ENCODE measurements around the gene PNPLA4.

PNPLA4 gene

DNA sequence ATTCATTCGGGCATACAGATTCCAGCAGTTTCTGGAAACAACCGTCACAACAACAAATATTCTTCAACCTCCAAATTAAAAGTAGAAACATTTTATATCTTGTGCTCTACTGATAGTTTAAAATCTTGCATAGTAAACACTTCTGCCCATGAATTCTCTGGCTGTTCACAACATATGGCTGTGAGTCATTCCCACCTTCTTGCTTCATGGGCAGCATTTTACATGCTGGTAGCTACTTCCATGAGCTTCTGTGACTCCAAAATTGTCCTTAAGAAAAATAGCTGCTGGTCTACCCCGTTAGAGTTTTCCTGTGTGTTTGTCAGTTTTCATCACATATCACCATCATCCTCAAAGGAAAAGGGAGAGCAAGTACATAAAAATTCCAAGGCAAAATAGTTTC, 22.7 kb downstream of the PNPLA4 start:
- Histone ChIP-seq H2BK120ac (ENCODE audit: low read depth, low read length) (no peak overlapping the region), H3K4me2 (ENCODE audit: low read length) (no peak overlapping the region), H3K9ac (ENCODE audit: low read length) (no peak overlapping the region), H2BK5ac (ENCODE audit: low read length) (no peak overlapping the region), H3K18ac (ENCODE audit: low read length) (no peak overlapping the region), H3K27me3 (ENCODE audit: insufficient read depth, low read length, poor library complexity) (no peaks in the 10 kb centered on the region), H3K56ac (ENCODE audit: low read length) (no peak overlapping the region), H2AK5ac (ENCODE audit: low read length) (no peak overlapping the region), H4K8ac (ENCODE audit: low read depth, low read length) (no peak overlapping the region), H3K27ac (ENCODE audit: low read depth, low read length) (no peak overlapping the region), H3K4ac (ENCODE audit: low read depth, low read length) (no peak overlapping the region), H3K79me2 (ENCODE audit: control insufficient read depth, insufficient read depth, low read length) (no peaks in the 10 kb centered on the region), H2BK15ac (replicated peaks; ENCODE audit: low read depth) (no peak overlapping the region), H4K5ac (ENCODE audit: low read length) (no peak overlapping the region), H3K4me3 (ENCODE audit: low read length) (no peak overlapping the region), H3K4me1 (ENCODE audit: control insufficient read depth, low read depth, low read length) (no peaks in the 10 kb centered on the region), H3K79me1 (ENCODE audit: low read length) (no peaks in the 10 kb centered on the region), H3K23ac (ENCODE audit: low read length) (no peak overlapping the region), H3K36me3 (ENCODE audit: control insufficient read depth, insufficient read depth, low read length) (no peaks in the 10 kb centered on the region)
- DNase-seq = no peak
- WGBS (ENCODE audit: extremely low coverage, insufficient coverage, low lambda C conversion rate) = no CpG with 5 or more reads among the region's 3 CpGs

DNA sequence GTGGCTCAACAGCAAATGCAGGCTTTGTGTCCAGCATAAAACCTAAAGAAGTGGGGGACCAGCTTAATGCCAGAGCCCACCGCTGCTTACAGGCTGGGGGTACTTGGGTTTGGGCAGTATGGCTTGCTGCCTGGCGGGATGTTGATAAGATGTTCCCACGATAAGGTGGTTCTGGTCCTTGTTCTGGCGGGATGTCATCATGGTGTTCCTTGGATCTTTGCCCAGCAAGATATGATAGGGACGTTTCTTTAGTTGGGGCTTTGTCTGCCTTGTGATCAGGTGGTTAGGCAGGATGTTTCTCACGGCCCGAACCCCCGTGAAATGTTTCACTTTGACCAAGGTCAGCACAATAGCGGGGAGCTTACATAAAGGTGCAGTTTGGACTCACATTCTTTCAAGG, 35.3 kb downstream of the PNPLA4 start:
- H2BK120ac ChIP-seq (ENCODE audit: low read depth, low read length) = no peak overlapping the region
- no peak overlapping the region for H3K4ac ChIP-seq (ENCODE audit: low read depth, low read length)
- H3K27ac ChIP-seq (ENCODE audit: low read depth, low read length) = no peak overlapping the region
- no peak overlapping the region for H3K23ac ChIP-seq (ENCODE audit: low read length)
- H3K79me1 ChIP-seq (ENCODE audit: low read length) = no peaks in the 10 kb centered on the region
- H2BK15ac ChIP-seq (replicated peaks; ENCODE audit: low read depth) = no peak overlapping the region
- no CpG with 5 or more reads among the region's 9 CpGs for WGBS (ENCODE audit: extremely low coverage, insufficient coverage, low lambda C conversion rate)
- no peaks in the 10 kb centered on the region for H3K79me2 ChIP-seq (ENCODE audit: control insufficient read depth, insufficient read depth, low read length)
- H4K8ac ChIP-seq (ENCODE audit: low read depth, low read length) = no peak overlapping the region
- H2BK5ac ChIP-seq (ENCODE audit: low read length) = no peak overlapping the region
- no peak overlapping the region for H3K4me2 ChIP-seq (ENCODE audit: low read length)
- no peak overlapping the region for H4K5ac ChIP-seq (ENCODE audit: low read length)
- H3K18ac ChIP-seq (ENCODE audit: low read length) = no peak overlapping the region
- H3K56ac ChIP-seq (ENCODE audit: low read length) = no peak overlapping the region
- no peak overlapping the region for H2AK5ac ChIP-seq (ENCODE audit: low read length)
- H3K36me3 ChIP-seq (ENCODE audit: control insufficient read depth, insufficient read depth, low read length) = no peaks in the 10 kb centered on the region
- H3K4me3 ChIP-seq (ENCODE audit: low read length) = no peak overlapping the region
- H3K9ac ChIP-seq (ENCODE audit: low read length) = no peak overlapping the region
- no peak for DNase-seq
- H3K4me1 ChIP-seq (ENCODE audit: control insufficient read depth, low read depth, low read length) = no peaks in the 10 kb centered on the region
- no peaks in the 10 kb centered on the region for H3K27me3 ChIP-seq (ENCODE audit: insufficient read depth, low read length, poor library complexity)

DNA sequence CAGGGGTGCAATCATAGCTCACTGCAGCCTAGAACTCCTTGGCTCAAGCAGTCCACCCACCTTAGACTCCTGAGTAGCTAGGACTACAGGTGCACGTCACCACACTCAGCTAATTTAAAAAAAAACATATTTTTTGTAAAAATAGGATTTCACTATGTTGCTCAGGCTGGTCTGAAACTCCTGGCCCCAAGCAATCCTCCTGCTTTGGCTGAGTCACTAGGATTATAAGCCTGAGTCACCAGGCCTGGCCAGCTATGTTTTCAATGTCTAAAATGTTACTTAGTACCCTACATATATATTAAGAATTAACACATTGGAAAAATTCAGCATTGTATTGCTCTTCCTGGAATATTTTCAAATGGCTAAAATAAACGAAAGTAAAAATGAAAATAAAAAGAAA, 37.5 kb downstream of the PNPLA4 start:
- Histone ChIP-seq H3K27me3 (ENCODE audit: insufficient read depth, low read length, poor library complexity) (no peaks in the 10 kb centered on the region), H4K5ac (ENCODE audit: low read length) (no peak overlapping the region), H3K23ac (ENCODE audit: low read length) (no peak overlapping the region), H3K4me3 (ENCODE audit: low read length) (no peak overlapping the region), H3K79me1 (ENCODE audit: low read length) (no peaks in the 10 kb centered on the region), H3K56ac (ENCODE audit: low read length) (no peak overlapping the region), H4K8ac (ENCODE audit: low read depth, low read length) (no peak overlapping the region), H3K36me3 (ENCODE audit: control insufficient read depth, insufficient read depth, low read length) (no peaks in the 10 kb centered on the region), H2BK5ac (ENCODE audit: low read length) (no peak overlapping the region), H3K27ac (ENCODE audit: low read depth, low read length) (no peak overlapping the region), H2BK120ac (ENCODE audit: low read depth, low read length) (no peak overlapping the region), H3K18ac (ENCODE audit: low read length) (no peak overlapping the region), H3K4me2 (ENCODE audit: low read length) (no peak overlapping the region), H3K79me2 (ENCODE audit: control insufficient read depth, insufficient read depth, low read length) (no peaks in the 10 kb centered on the region), H2AK5ac (ENCODE audit: low read length) (no peak overlapping the region), H3K9ac (ENCODE audit: low read length) (no peak overlapping the region), H3K4ac (ENCODE audit: low read depth, low read length) (no peak overlapping the region), H2BK15ac (replicated peaks; ENCODE audit: low read depth) (no peak overlapping the region), H3K4me1 (ENCODE audit: control insufficient read depth, low read depth, low read length) (no peaks in the 10 kb centered on the region)
- WGBS (ENCODE audit: extremely low coverage, insufficient coverage, low lambda C conversion rate) = no CpG with 5 or more reads among the region's 2 CpGs
- DNase-seq = no peak

DNA sequence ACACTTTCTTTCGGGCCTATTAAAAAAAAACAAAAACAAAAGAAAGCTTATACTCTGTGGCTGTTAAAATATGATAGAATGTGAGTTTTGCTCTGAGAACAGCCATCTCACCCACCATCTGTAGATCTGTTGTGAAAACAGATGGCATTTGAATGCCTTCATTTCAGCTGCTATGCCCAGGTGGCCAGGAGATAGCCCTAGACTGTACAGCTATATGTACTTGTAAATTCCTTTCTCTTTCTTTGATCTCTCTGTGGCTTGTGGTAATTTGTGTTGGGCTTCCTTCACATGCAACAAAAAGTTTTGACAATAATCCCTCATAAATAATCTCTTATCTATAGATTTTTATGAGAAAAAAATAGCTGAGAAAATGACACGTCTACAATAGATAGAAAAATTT, 38.1 kb downstream of the PNPLA4 start:
- Histone ChIP-seq H3K9ac (ENCODE audit: low read length) (no peak overlapping the region), H3K79me2 (ENCODE audit: control insufficient read depth, insufficient read depth, low read length) (no peaks in the 10 kb centered on the region), H3K27ac (ENCODE audit: low read depth, low read length) (no peak overlapping the region), H3K36me3 (ENCODE audit: control insufficient read depth, insufficient read depth, low read length) (no peaks in the 10 kb centered on the region), H2BK120ac (ENCODE audit: low read depth, low read length) (no peak overlapping the region), H2BK15ac (replicated peaks; ENCODE audit: low read depth) (no peak overlapping the region), H3K23ac (ENCODE audit: low read length) (no peak overlapping the region), H3K4me2 (ENCODE audit: low read length) (no peak overlapping the region), H3K18ac (ENCODE audit: low read length) (no peak overlapping the region), H3K27me3 (ENCODE audit: insufficient read depth, low read length, poor library complexity) (no peaks in the 10 kb centered on the region), H3K4me3 (ENCODE audit: low read length) (no peak overlapping the region), H4K8ac (ENCODE audit: low read depth, low read length) (no peak overlapping the region), H3K79me1 (ENCODE audit: low read length) (no peaks in the 10 kb centered on the region), H2BK5ac (ENCODE audit: low read length) (no peak overlapping the region), H2AK5ac (ENCODE audit: low read length) (no peak overlapping the region), H3K56ac (ENCODE audit: low read length) (no peak overlapping the region), H4K5ac (ENCODE audit: low read length) (no peak overlapping the region), H3K4ac (ENCODE audit: low read depth, low read length) (no peak overlapping the region), H3K4me1 (ENCODE audit: control insufficient read depth, low read depth, low read length) (no peaks in the 10 kb centered on the region)
- DNase-seq = no peak
- no CpG with 5 or more reads among the region's 2 CpGs for WGBS (ENCODE audit: extremely low coverage, insufficient coverage, low lambda C conversion rate)

DNA sequence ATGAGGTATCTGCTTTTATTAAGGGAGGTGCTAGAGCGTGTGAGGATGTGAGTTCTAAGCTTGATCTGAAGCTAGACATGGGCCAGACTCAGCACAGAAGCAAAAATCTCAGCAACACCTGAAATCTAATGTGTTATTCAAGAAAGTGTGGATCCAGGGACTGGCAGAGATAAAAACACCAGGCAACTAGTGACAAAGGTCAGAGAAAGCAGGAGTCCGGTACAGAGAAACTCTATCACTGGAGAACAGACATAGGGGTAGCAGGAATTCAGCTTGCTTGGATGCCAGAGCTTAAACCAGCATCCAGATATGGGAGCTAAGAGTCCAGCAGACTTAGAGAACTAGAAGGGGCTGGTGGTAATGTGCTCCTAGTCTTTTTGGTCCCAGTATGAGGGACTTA, 50.3 kb downstream of the PNPLA4 start:
- Histone ChIP-seq H3K4me1 (ENCODE audit: control insufficient read depth, low read depth, low read length) (no peaks in the 10 kb centered on the region), H3K18ac (ENCODE audit: low read length) (no peak overlapping the region), H3K79me1 (ENCODE audit: low read length) (no peaks in the 10 kb centered on the region), H4K8ac (ENCODE audit: low read depth, low read length) (no peak overlapping the region), H2BK120ac (ENCODE audit: low read depth, low read length) (no peak overlapping the region), H3K9ac (ENCODE audit: low read length) (no peak overlapping the region), H3K4me2 (ENCODE audit: low read length) (no peak overlapping the region), H3K27ac (ENCODE audit: low read depth, low read length) (no peak overlapping the region), H3K36me3 (ENCODE audit: control insufficient read depth, insufficient read depth, low read length) (no peaks in the 10 kb centered on the region), H3K23ac (ENCODE audit: low read length) (no peak overlapping the region), H3K27me3 (ENCODE audit: insufficient read depth, low read length, poor library complexity) (no peaks in the 10 kb centered on the region), H4K5ac (ENCODE audit: low read length) (no peak overlapping the region), H3K79me2 (ENCODE audit: control insufficient read depth, insufficient read depth, low read length) (no peaks in the 10 kb centered on the region), H3K4ac (ENCODE audit: low read depth, low read length) (no peak overlapping the region), H3K4me3 (ENCODE audit: low read length) (no peak overlapping the region), H2AK5ac (ENCODE audit: low read length) (no peak overlapping the region), H3K56ac (ENCODE audit: low read length) (no peak overlapping the region), H2BK5ac (ENCODE audit: low read length) (no peak overlapping the region), H2BK15ac (replicated peaks; ENCODE audit: low read depth) (no peak overlapping the region)
- WGBS (ENCODE audit: extremely low coverage, insufficient coverage, low lambda C conversion rate) = no CpG with 5 or more reads among the region's 2 CpGs
- no peak for DNase-seq

DNA sequence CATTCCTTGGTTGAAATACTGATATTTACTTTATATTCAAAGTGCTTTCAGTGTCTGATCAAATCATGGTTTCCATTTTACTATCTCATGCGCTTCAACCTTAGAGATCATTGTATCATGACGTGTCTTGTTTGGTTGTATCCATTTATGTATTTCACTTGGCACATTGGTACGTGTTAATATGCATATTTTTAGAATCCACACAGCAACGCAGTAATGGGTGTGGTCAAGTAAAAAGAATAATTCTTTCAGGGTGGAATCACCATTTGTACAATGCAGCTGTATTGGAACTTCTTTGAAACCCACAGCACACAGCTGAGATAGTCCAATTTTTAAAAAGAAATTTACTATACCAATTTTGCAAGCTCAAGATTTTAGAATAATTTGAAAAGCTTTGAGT, 55.2 kb downstream of the PNPLA4 start:
- Histone ChIP-seq H2BK5ac (ENCODE audit: low read length) (no peak overlapping the region), H3K18ac (ENCODE audit: low read length) (no peak overlapping the region), H3K23ac (ENCODE audit: low read length) (no peak overlapping the region), H3K27ac (ENCODE audit: low read depth, low read length) (no peak overlapping the region), H3K79me2 (ENCODE audit: control insufficient read depth, insufficient read depth, low read length) (no peaks in the 10 kb centered on the region), H3K27me3 (ENCODE audit: insufficient read depth, low read length, poor library complexity) (no peaks in the 10 kb centered on the region), H3K9ac (ENCODE audit: low read length) (no peak overlapping the region), H3K36me3 (ENCODE audit: control insufficient read depth, insufficient read depth, low read length) (no peaks in the 10 kb centered on the region), H3K4me3 (ENCODE audit: low read length) (no peak overlapping the region), H2BK15ac (replicated peaks; ENCODE audit: low read depth) (no peak overlapping the region), H4K5ac (ENCODE audit: low read length) (no peak overlapping the region), H3K4me1 (ENCODE audit: control insufficient read depth, low read depth, low read length) (no peaks in the 10 kb centered on the region), H2AK5ac (ENCODE audit: low read length) (no peak overlapping the region), H3K56ac (ENCODE audit: low read length) (no peak overlapping the region), H3K4ac (ENCODE audit: low read depth, low read length) (no peak overlapping the region), H3K4me2 (ENCODE audit: low read length) (no peak overlapping the region), H3K79me1 (ENCODE audit: low read length) (no peaks in the 10 kb centered on the region), H2BK120ac (ENCODE audit: low read depth, low read length) (no peak overlapping the region), H4K8ac (ENCODE audit: low read depth, low read length) (no peak overlapping the region)
- WGBS (ENCODE audit: extremely low coverage, insufficient coverage, low lambda C conversion rate) = no CpG with 5 or more reads among the region's 4 CpGs
- no peak for DNase-seq
